GM21717 (cell line): ENCODE data around the gene RPSA.
"Not testable (repeated sequence)": the region's sequence is repeated elsewhere in the genome, so short reads cannot be mapped to it uniquely, and the experiment has no call there.

Source experiments
- ATAC-seq: cut with Tn5 transposase; IDR thresholded peaks from one replicate; pipeline ENCODE4 v1.9.1; 2021; ENCODE audit warnings: mild to moderate bottlenecking, moderate library complexity; ENCODE audit not compliant: unreplicated experiment

RPSA gene

GRCh38 chr3:39418556-39419225 is 12.2 kb downstream of the RPSA start:
- not testable (repeated sequence) for ATAC-seq

GRCh38 chr3:39419742-39420315 is 13.3 kb downstream of the RPSA start:
- no peak for ATAC-seq

GRCh38 chr3:39420543-39420942 is 14.0 kb downstream of the RPSA start:
- ATAC-seq, result no peak

- ATAC-seq, result no peak
Measured at GRCh38 chr3:39423436-39423970, 17.0 kb downstream of the RPSA start.

- no peak for ATAC-seq
Measured at GRCh38 chr3:39426312-39426711, 19.8 kb downstream of the RPSA start.

- no peak for ATAC-seq
Measured at GRCh38 chr3:39427506-39427905, 21.0 kb downstream of the RPSA start.

- ATAC-seq, result no peak
Measured at GRCh38 chr3:39428745-39429201, 22.3 kb downstream of the RPSA start.

- no peak for ATAC-seq
Measured at GRCh38 chr3:39429466-39429865, 22.9 kb downstream of the RPSA start.

GRCh38 chr3:39432342-39432741 is 25.8 kb downstream of the RPSA start:
- ATAC-seq, result no peak

GRCh38 chr3:39433642-39434041 is 27.1 kb downstream of the RPSA start:
- ATAC-seq, result no peak

- no peak for ATAC-seq
Measured at GRCh38 chr3:39434574-39434973, 28.1 kb downstream of the RPSA start.

GRCh38 chr3:39435006-39435748 is 28.7 kb downstream of the RPSA start:
- ATAC-seq, result no peak

- ATAC-seq, result no peak
Measured at GRCh38 chr3:39438880-39439279, 32.4 kb downstream of the RPSA start.

GRCh38 chr3:39440316-39440715 is 33.8 kb downstream of the RPSA start:
- no peak for ATAC-seq

GRCh38 chr3:39443530-39443929 is 37.0 kb downstream of the RPSA start:
- ATAC-seq, result no peak

GRCh38 chr3:39445927-39446326 is 39.4 kb downstream of the RPSA start:
- no peak for ATAC-seq

- no peak for ATAC-seq
Measured at GRCh38 chr3:39446444-39446843, 39.9 kb downstream of the RPSA start.

- ATAC-seq, result peak; percentile 87
Measured at GRCh38 chr3:39447637-39448483, 41.3 kb downstream of the RPSA start.

- no peak for ATAC-seq
Measured at GRCh38 chr3:39448506-39449233, 42.1 kb downstream of the RPSA start.

GRCh38 chr3:39449796-39450195 is 43.3 kb downstream of the RPSA start:
- ATAC-seq, result no peak
